A673 (cell line): ENCODE data around the gene ZNF155.

Experiments used
- EZH2 ChIP-seq: fragments of 200-600 bp; sonication (generic); IDR thresholded peaks from 2 replicates; pipeline ENCODE4 v1.6.1; 2017; ENCODE audit warnings: borderline replicate concordance, low read depth, mild to moderate bottlenecking, mixed read lengths, antibody characterized with exemption, low read length; ENCODE audit not compliant: poor library complexity, severe bottlenecking
- TF ChIP-seq, protein P1 (sequence below): fragments of 300-800, 200-600 bp; sonication (generic); conservative IDR thresholded peaks from 2 replicates; pipeline ENCODE4 v1.5.1; 2017; ENCODE audit warnings: low read depth, mild to moderate bottlenecking, antibody characterized with exemption, low read length, moderate library complexity, mixed read lengths

DNA sequence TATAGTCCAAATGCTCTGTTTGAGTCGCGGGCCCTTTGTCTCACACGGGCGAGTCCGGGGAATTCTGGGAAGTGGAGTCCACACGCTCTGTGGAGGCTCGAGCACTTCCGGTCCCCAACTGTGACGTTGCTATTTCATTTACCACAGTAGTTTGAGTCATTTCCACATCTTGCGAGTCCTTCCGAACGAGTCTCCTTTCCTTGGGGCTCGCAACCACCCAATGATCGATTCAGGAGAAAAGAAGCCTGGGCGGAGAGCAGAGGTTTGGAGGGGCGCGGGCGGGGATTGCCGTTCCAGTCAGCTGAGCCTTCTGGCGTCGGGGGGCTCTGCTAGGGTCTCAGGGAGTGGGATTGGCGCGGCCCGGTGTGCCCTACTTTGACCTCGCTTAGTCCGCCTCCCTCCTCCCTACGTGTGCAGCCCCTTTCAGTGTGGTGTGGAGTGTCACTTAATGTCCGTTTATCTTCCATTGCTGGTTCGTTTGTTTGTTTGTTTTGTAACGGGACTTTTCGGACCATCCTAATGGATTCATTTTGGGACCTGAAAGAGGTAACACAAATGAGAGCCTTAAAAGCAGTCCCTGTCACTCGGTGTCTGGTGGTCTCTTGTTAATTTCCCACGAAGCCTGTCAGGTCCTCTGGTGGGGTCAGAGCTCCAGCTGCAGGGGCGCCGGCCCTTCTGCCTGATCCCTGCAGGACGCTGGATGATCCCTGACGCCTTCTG lies 41.4 kb downstream of the ZNF155 start, which contains the start of gene ZNF222:
- no peak for TF ChIP-seq EZH2
- TF ChIP-seq, protein P1, sequence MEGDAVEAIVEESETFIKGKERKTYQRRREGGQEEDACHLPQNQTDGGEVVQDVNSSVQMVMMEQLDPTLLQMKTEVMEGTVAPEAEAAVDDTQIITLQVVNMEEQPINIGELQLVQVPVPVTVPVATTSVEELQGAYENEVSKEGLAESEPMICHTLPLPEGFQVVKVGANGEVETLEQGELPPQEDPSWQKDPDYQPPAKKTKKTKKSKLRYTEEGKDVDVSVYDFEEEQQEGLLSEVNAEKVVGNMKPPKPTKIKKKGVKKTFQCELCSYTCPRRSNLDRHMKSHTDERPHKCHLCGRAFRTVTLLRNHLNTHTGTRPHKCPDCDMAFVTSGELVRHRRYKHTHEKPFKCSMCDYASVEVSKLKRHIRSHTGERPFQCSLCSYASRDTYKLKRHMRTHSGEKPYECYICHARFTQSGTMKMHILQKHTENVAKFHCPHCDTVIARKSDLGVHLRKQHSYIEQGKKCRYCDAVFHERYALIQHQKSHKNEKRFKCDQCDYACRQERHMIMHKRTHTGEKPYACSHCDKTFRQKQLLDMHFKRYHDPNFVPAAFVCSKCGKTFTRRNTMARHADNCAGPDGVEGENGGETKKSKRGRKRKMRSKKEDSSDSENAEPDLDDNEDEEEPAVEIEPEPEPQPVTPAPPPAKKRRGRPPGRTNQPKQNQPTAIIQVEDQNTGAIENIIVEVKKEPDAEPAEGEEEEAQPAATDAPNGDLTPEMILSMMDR, result no peak
